ENCODE results near the gene MFAP3L. TPM values are rescaled to one million over a fixed set of nuclear protein-coding genes. Genes with fewer than 3 reads are reported as not detected.

MFAP3L gene
- total RNA-seq, 5 donors from 2014 or later (not counting 1 experiment from before 2014, with no cell fraction given) = 0.75 to 1.7 (median 0.90) TPM

DNA sequence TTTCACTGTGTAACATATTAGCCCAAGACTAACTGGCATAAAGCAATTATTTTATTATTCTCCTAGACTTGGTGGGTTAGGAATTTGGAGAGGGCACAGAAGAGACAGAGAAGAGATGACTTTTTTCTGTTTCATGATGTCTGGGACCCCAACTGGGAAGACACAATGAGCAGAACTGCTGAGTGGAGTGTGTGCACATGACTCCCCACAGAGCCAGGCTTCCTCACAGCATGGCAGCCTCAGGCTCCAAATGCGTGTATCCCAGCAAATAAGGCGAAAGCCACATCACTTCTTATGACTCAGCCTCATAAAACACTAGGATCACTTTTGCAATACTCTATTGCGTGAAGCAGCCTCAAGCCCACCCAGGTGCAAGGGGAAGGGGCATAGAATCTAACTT lies 68.4 kb downstream of the MFAP3L start:
- Histone ChIP-seq H3K9me3 (no peaks in the 10 kb centered on the region), H3K36me3 (ENCODE audit: control insufficient read depth in 2 of 2, extremely low read depth in 1 of 2, insufficient read depth in 1 of 2, low read length in 1 of 2) (no peaks in the 10 kb centered on the region), H3K4me3 (ENCODE audit: control insufficient read depth in 1 of 2, extremely low read depth in 1 of 2, low read length in 1 of 2) (no peak overlapping the region), H3K27me3 (replicated peaks in 1 of 2; ENCODE audit: control insufficient read depth in 2 of 2, extremely low read depth in 1 of 2, insufficient read depth in 2 of 2, low read length in 1 of 2) (peaks cover 0 to 6% of the 10 kb centered on the region in 2 experiments), H3K27ac (ENCODE audit: low read length) (no peak overlapping the region), H3K4me1 (ENCODE audit: control insufficient read depth in 1 of 2, extremely low read depth in 1 of 2, insufficient read depth in 2 of 2, low read length in 2 of 2) (no peaks in the 10 kb centered on the region)
- ChIA-PET POLR2A (no interaction called here), CTCF (no interaction called here)
- peaks cover 0 to 2% (median under 1%) of the 10 kb centered on the region in 3 donors for H3K4me1 Mint-ChIP-seq
- WGBS (ENCODE audit: insufficient coverage) = 100% methylated on average over 1 of the region's 3 CpGs
- ATAC-seq (replicated peaks in 1 of 4) = no peak
- peaks cover 10 to 14% of the 10 kb centered on the region in 2 donors for H3K27me3 Mint-ChIP-seq
- H3K4me3 Mint-ChIP-seq = no peak overlapping the region
- DNase-seq = no peak
- H3K9me3 Mint-ChIP-seq = peaks cover 0 to 2% (median 0%) of the 10 kb centered on the region in 3 donors
- no peak overlapping the region for H3K27ac Mint-ChIP-seq
- no peaks in the 10 kb centered on the region for H3K36me3 Mint-ChIP-seq

DNA sequence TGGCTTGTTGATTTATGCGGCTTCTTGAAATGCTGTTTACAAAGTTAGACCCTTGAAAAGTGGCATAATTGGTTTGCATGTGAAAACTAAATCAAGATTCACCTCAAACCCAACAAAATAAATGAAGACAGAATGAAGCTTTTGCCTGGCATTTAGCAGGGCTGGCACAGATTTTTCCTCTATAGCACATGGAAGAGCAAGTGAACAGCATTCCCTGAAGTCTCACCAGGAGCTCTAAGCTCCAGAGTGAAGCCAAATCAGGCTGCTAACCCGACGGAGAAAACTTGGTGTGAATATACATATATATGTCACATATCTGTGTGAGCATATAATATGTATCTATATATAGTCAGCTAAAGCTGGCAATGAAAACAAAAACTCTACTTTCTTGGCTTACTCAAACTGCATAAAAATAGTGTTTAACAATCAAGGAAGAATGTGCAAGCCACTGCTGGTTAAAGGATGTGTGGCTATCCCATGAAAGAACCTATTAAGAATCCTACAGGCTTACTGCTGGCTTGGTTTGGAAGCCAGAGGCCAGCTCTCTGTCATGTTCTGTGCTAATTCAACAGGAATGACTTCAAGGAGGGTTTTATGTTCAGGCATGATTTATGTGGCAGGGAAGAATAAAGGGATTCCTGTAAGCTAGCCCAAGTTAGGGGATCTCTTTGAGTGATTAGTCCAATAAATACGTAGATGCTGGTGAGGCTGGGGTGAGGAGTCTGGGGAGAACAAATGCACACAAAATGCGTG lies 69.9 kb downstream of the MFAP3L start:
- ChIA-PET CTCF (interaction anchor here in 1 of 2 donors (1.0 kb wide), 1 partner anchor 11 kb away, joined by 3 read pairs; no protein-coding TSS in a partner anchor), POLR2A (no interaction called here)
- Mint-ChIP-seq H3K36me3 (no peaks in the 10 kb centered on the region), H3K9me3 (no peaks in the 10 kb centered on the region), H3K27ac (no peak overlapping the region), H3K27me3 (peaks cover 10 to 14% of the 10 kb centered on the region in 2 donors), H3K4me1 (peaks cover 0 to 4% (median 2%) of the 10 kb centered on the region in 3 donors), H3K4me3 (no peak overlapping the region)
- 0% methylated on average over 1 of the region's 5 CpGs for WGBS (ENCODE audit: insufficient coverage)
- peaks cover 0 to 6% of the 10 kb centered on the region in 2 experiments for H3K27me3 ChIP-seq (replicated peaks in 1 of 2; ENCODE audit: control insufficient read depth in 2 of 2, extremely low read depth in 1 of 2, insufficient read depth in 2 of 2, low read length in 1 of 2)
- no peak overlapping the region for H3K27ac ChIP-seq (ENCODE audit: low read length)
- H3K4me1 ChIP-seq (ENCODE audit: control insufficient read depth in 1 of 2, extremely low read depth in 1 of 2, insufficient read depth in 2 of 2, low read length in 2 of 2) = no peaks in the 10 kb centered on the region
- ATAC-seq (replicated peaks in 1 of 4) (no peak), DNase-seq (no peak)
- H3K9me3 ChIP-seq = no peaks in the 10 kb centered on the region
- H3K4me3 ChIP-seq (ENCODE audit: control insufficient read depth in 1 of 2, extremely low read depth in 1 of 2, low read length in 1 of 2) = no peak overlapping the region
- no peaks in the 10 kb centered on the region for H3K36me3 ChIP-seq (ENCODE audit: control insufficient read depth in 2 of 2, extremely low read depth in 1 of 2, insufficient read depth in 1 of 2, low read length in 1 of 2)

- H3K9me3 Mint-ChIP-seq = no peaks in the 10 kb centered on the region
- no peak overlapping the region for H3K27ac Mint-ChIP-seq
- WGBS (ENCODE audit: insufficient coverage) = 89% methylated on average over 4 of the region's 5 CpGs
- no peak for DNase-seq
- POLR2A ChIA-PET = no interaction called here
- H3K36me3 Mint-ChIP-seq = no peaks in the 10 kb centered on the region
- no peak for ATAC-seq (replicated peaks in 1 of 4)
- Histone ChIP-seq H3K9me3 (no peaks in the 10 kb centered on the region), H3K27ac (ENCODE audit: low read length) (no peak overlapping the region), H3K36me3 (ENCODE audit: control insufficient read depth in 2 of 2, extremely low read depth in 1 of 2, insufficient read depth in 1 of 2, low read length in 1 of 2) (no peaks in the 10 kb centered on the region), H3K27me3 (replicated peaks in 1 of 2; ENCODE audit: control insufficient read depth in 2 of 2, extremely low read depth in 1 of 2, insufficient read depth in 2 of 2, low read length in 1 of 2) (peaks cover 0 to 6% of the 10 kb centered on the region in 2 experiments), H3K4me1 (ENCODE audit: control insufficient read depth in 1 of 2, extremely low read depth in 1 of 2, insufficient read depth in 2 of 2, low read length in 2 of 2) (no peaks in the 10 kb centered on the region), H3K4me3 (ENCODE audit: control insufficient read depth in 1 of 2, extremely low read depth in 1 of 2, low read length in 1 of 2) (no peak overlapping the region)
- H3K27me3 Mint-ChIP-seq = peaks cover 10 to 14% of the 10 kb centered on the region in 2 donors
- peaks cover 0 to 4% (median 2%) of the 10 kb centered on the region in 3 donors for H3K4me1 Mint-ChIP-seq
- CTCF ChIA-PET = interaction anchor here (0.7 to 1.0 kb wide), 2 partner anchors 10 to 82 kb away, joined by 3 read pairs; no protein-coding TSS in a partner anchor
- H3K4me3 Mint-ChIP-seq = no peak overlapping the region
Observed at GRCh38 chr4:169955521-169955920, 70.7 kb downstream of the MFAP3L start.

GRCh38 chr4:169952236-169953002 lies 73.8 kb downstream of the MFAP3L start:
- Mint-ChIP-seq H3K9me3 (no peaks in the 10 kb centered on the region), H3K4me3 (no peak overlapping the region), H3K4me1 (peaks cover 0 to 4% (median 2%) of the 10 kb centered on the region in 3 donors), H3K36me3 (no peaks in the 10 kb centered on the region), H3K27ac (no peak overlapping the region), H3K27me3 (peaks cover 4 to 16% of the 10 kb centered on the region in 2 donors)
- WGBS (ENCODE audit: insufficient coverage) = 5% methylated on average over 4 of the region's 4 CpGs
- no peaks in the 10 kb centered on the region for H3K36me3 ChIP-seq (ENCODE audit: control insufficient read depth in 2 of 2, extremely low read depth in 1 of 2, insufficient read depth in 1 of 2, low read length in 1 of 2)
- no peak overlapping the region for H3K27ac ChIP-seq (ENCODE audit: low read length)
- H3K4me1 ChIP-seq (ENCODE audit: control insufficient read depth in 1 of 2, extremely low read depth in 1 of 2, insufficient read depth in 2 of 2, low read length in 2 of 2) = no peaks in the 10 kb centered on the region
- ATAC-seq (replicated peaks in 1 of 4) (no peak), DNase-seq (no peak)
- ChIA-PET POLR2A (interaction anchor here in 1 of 2 donors (0.7 kb wide), 1 partner anchor 248 kb away, joined by 6 read pairs; no protein-coding TSS in a partner anchor), CTCF (no interaction called here)
- no peak overlapping the region for H3K4me3 ChIP-seq (ENCODE audit: control insufficient read depth in 1 of 2, extremely low read depth in 1 of 2, low read length in 1 of 2)
- H3K9me3 ChIP-seq = no peaks in the 10 kb centered on the region
- H3K27me3 ChIP-seq (replicated peaks in 1 of 2; ENCODE audit: control insufficient read depth in 2 of 2, extremely low read depth in 1 of 2, insufficient read depth in 2 of 2, low read length in 1 of 2) = peaks cover 0 to 2% of the 10 kb centered on the region in 2 experiments

- H3K9me3 ChIP-seq = no peaks in the 10 kb centered on the region
- CTCF ChIA-PET = no interaction called here
- peaks cover 2 to 12% of the 10 kb centered on the region in 2 donors for H3K27me3 Mint-ChIP-seq
- POLR2A ChIA-PET = no interaction called here
- no peak overlapping the region for H3K27ac ChIP-seq (ENCODE audit: low read length)
- H3K4me1 Mint-ChIP-seq = peaks cover 0 to 4% (median 2%) of the 10 kb centered on the region in 3 donors
- H3K27ac Mint-ChIP-seq = no peak overlapping the region
- no peak overlapping the region for H3K4me3 Mint-ChIP-seq
- 81% methylated on average over 2 of the region's 3 CpGs for WGBS (ENCODE audit: insufficient coverage)
- no peaks in the 10 kb centered on the region for H3K36me3 Mint-ChIP-seq
- no peaks in the 10 kb centered on the region for H3K9me3 Mint-ChIP-seq
- no peaks in the 10 kb centered on the region for H3K36me3 ChIP-seq (ENCODE audit: control insufficient read depth in 2 of 2, extremely low read depth in 1 of 2, insufficient read depth in 1 of 2, low read length in 1 of 2)
- H3K4me3 ChIP-seq (ENCODE audit: control insufficient read depth in 1 of 2, extremely low read depth in 1 of 2, low read length in 1 of 2) = no peak overlapping the region
- H3K4me1 ChIP-seq (ENCODE audit: control insufficient read depth in 1 of 2, extremely low read depth in 1 of 2, insufficient read depth in 2 of 2, low read length in 2 of 2) = no peaks in the 10 kb centered on the region
- DNase-seq = no peak
- no peak for ATAC-seq (replicated peaks in 1 of 4)
- no peaks in the 10 kb centered on the region for H3K27me3 ChIP-seq (replicated peaks in 1 of 2; ENCODE audit: control insufficient read depth in 2 of 2, extremely low read depth in 1 of 2, insufficient read depth in 2 of 2, low read length in 1 of 2)
Observed at GRCh38 chr4:169948271-169948670, 77.9 kb downstream of the MFAP3L start.

DNA sequence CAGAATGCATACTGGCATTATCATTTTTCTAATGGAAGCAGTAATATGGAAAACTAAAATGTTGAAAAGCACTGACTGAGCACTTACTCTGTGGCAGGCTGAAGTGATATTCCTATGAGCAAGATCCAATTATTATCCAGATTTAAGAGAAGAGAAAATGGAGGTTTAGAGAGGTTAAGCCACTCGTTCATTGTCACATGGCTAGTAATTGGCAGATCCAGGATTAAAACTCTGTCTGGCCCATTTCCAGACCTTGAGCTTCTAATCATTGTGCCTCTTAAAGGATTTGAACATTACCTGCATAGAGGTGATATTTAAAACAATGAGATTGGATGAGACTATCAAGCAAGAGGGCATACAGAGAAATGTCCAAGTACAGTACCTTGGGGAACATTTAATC lies 80.6 kb downstream of the MFAP3L start:
- no peaks in the 10 kb centered on the region for H3K4me1 Mint-ChIP-seq
- Histone ChIP-seq H3K27me3 (replicated peaks in 1 of 2; ENCODE audit: control insufficient read depth in 2 of 2, extremely low read depth in 1 of 2, insufficient read depth in 2 of 2, low read length in 1 of 2) (no peaks in the 10 kb centered on the region), H3K4me3 (ENCODE audit: control insufficient read depth in 1 of 2, extremely low read depth in 1 of 2, low read length in 1 of 2) (no peak overlapping the region), H3K36me3 (ENCODE audit: control insufficient read depth in 2 of 2, extremely low read depth in 1 of 2, insufficient read depth in 1 of 2, low read length in 1 of 2) (no peaks in the 10 kb centered on the region), H3K4me1 (ENCODE audit: control insufficient read depth in 1 of 2, extremely low read depth in 1 of 2, insufficient read depth in 2 of 2, low read length in 2 of 2) (no peaks in the 10 kb centered on the region), H3K9me3 (no peaks in the 10 kb centered on the region), H3K27ac (ENCODE audit: low read length) (no peak overlapping the region)
- H3K27ac Mint-ChIP-seq = no peak overlapping the region
- ChIA-PET POLR2A (no interaction called here), CTCF (interaction anchor here in 1 of 2 donors (0.6 kb wide), 1 partner anchor 10 kb away, joined by 3 read pairs; no protein-coding TSS in a partner anchor)
- H3K27me3 Mint-ChIP-seq = peaks cover 2 to 12% of the 10 kb centered on the region in 2 donors
- no peaks in the 10 kb centered on the region for H3K36me3 Mint-ChIP-seq
- no CpG with 5 or more reads among the region's 1 CpG for WGBS (ENCODE audit: insufficient coverage)
- no peak overlapping the region for H3K4me3 Mint-ChIP-seq
- DNase-seq (no peak), ATAC-seq (replicated peaks in 1 of 4) (no peak)
- H3K9me3 Mint-ChIP-seq = no peaks in the 10 kb centered on the region
